Tibial nerve (tissue), 4 donors: Measurements from ENCODE around the gene RNF121.
"Not testable (repeated sequence)": the region's sequence is repeated elsewhere in the genome, so short reads cannot be mapped to it uniquely, and the experiment has no call there.

Experiments
- EP300 ChIP-seq, 2 donors: sonication (generic); formaldehyde crosslinking; IDR thresholded peaks; one replicate each; pipeline ENCODE4 v1.6.1; 2017; ENCODE audit warnings: antibody characterized with exemption in 2 of 2, mild to moderate bottlenecking in 1 of 2
- POLR2A ChIP-seq, 2 donors: fragments of 450-650 bp; IDR thresholded peaks; one replicate each; pipeline ENCODE4 v1.6.1; 2017; ENCODE audit warnings: antibody characterized with exemption in 2 of 2, mild to moderate bottlenecking in 2 of 2, moderate library complexity in 2 of 2
- TF ChIP-seq, protein P1 (sequence below), 5 experiments: fragments of 200-600 bp in 3 of 5; fragments of 450-650 bp in 2 of 5; sonication (generic) in 3 of 5; IDR thresholded peaks; one replicate each; pipeline ENCODE4 v1.5.1; 2016 to 2019; ENCODE audit warnings: antibody characterized with exemption in 5 of 5, mild to moderate bottlenecking in 3 of 5, moderate library complexity in 2 of 5

DNA sequence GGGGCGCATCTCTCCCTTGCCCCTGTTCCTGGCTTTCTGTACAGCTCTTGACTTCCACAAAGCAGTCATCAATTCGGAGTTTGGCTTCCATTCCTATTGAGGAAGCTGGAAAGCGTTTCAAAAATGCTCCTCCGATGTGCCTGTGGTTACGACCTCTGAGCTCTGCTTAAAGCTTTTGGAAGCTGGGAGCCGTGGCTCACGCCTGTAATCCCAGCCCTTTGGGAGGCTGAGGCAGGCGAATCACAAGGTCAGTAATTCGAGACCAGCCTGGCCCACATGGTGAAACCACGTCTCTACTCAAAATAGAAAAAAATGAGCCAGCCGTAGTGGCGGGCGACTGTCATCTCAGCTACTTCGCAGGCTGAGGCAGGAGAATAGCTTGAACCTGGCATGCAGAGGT is 27.7 kb upstream of the RNF121 start:
- not testable (repeated sequence) for TF ChIP-seq POLR2A (IDR thresholded peaks at IDR 0.05)
- TF ChIP-seq, protein P1, sequence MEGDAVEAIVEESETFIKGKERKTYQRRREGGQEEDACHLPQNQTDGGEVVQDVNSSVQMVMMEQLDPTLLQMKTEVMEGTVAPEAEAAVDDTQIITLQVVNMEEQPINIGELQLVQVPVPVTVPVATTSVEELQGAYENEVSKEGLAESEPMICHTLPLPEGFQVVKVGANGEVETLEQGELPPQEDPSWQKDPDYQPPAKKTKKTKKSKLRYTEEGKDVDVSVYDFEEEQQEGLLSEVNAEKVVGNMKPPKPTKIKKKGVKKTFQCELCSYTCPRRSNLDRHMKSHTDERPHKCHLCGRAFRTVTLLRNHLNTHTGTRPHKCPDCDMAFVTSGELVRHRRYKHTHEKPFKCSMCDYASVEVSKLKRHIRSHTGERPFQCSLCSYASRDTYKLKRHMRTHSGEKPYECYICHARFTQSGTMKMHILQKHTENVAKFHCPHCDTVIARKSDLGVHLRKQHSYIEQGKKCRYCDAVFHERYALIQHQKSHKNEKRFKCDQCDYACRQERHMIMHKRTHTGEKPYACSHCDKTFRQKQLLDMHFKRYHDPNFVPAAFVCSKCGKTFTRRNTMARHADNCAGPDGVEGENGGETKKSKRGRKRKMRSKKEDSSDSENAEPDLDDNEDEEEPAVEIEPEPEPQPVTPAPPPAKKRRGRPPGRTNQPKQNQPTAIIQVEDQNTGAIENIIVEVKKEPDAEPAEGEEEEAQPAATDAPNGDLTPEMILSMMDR (IDR thresholded peaks at IDR 0.05): not testable (repeated sequence)
- peak in 1 of 2 donors; percentile 22 for TF ChIP-seq EP300 (IDR thresholded peaks at IDR 0.05)
